Ectodermal cell (in vitro differentiated cells): ENCODE data around the gene STRN. TPM values are rescaled to one million over a fixed set of nuclear protein-coding genes. Genes with fewer than 3 reads are reported as not detected.
A peak's percentile ranks its signal among the peaks of the same experiment; 100 is the strongest.
"Not testable (repeated sequence)": the region's sequence is repeated elsewhere in the genome, so short reads cannot be mapped to it uniquely, and the experiment has no call there.

Source experiments
- H3K27ac ChIP-seq: 2 replicates; pipeline ENCODE4 v1.7.0; 2013; ENCODE audit warnings: mild to moderate bottlenecking, low read depth, low read length; ENCODE audit not compliant: insufficient read depth, poor library complexity, severe bottlenecking
- H3K27me3 ChIP-seq: 2 replicates; pipeline ENCODE4 v1.7.0; 2013; ENCODE audit warnings: mild to moderate bottlenecking, low read length; ENCODE audit not compliant: insufficient read depth, control insufficient read depth, poor library complexity, severe bottlenecking
- H3K36me3 ChIP-seq: one replicate; pipeline ENCODE4 v1.7.0; 2013; ENCODE audit warnings: low read length; ENCODE audit not compliant: control insufficient read depth, insufficient read depth
- H3K4me1 ChIP-seq: one replicate; pipeline ENCODE4 v1.7.0; 2013; ENCODE audit warnings: low read length; ENCODE audit not compliant: control insufficient read depth, insufficient read depth
- H3K4me3 ChIP-seq: 2 replicates; pipeline ENCODE4 v1.7.0; 2013; ENCODE audit warnings: low read depth, low read length, control low read depth; ENCODE audit not compliant: insufficient read depth
- H3K9me3 ChIP-seq: 2 replicates; pipeline ENCODE4 v1.7.0; 2013; ENCODE audit warnings: mild to moderate bottlenecking, low read length, moderate library complexity; ENCODE audit not compliant: control insufficient read depth
- WGBS, 2 experiments: methylation state at CpG; one replicate each; pipeline ENCODE4 v1.1.7; 2013; ENCODE audit warnings: missing lambda C conversion rate in 2 of 2; 5-methylcytosine and 5-hydroxymethylcytosine counted together
- polyA plus RNA-seq, 4 experiments: library from polyadenylated mRNA; stranded (reverse); fragments of 50-300 nt; gene quantifications; one replicate each; pipeline ENCODE4 v1.2.3, GENCODE V29; 2013

STRN gene
- polyA plus RNA-seq (2013, experiment 1 of 4) = 16.7 TPM
- polyA plus RNA-seq (2013, experiment 2 of 4) = 18.7 TPM
- 11.9 TPM for polyA plus RNA-seq (2013, experiment 3 of 4)
- polyA plus RNA-seq (2013, experiment 4 of 4) = 13.6 TPM

- no peaks in the 10 kb centered on the region for H3K9me3 ChIP-seq
- H3K36me3 ChIP-seq = no peaks in the 10 kb centered on the region
- H3K27ac ChIP-seq = peak within 1 kb of the TSS; percentile 92
- peak within 1 kb of the TSS; percentile 86 for H3K4me3 ChIP-seq
- H3K4me1 ChIP-seq = no peaks in the 10 kb centered on the region
- WGBS, 2 experiments = 0% methylated on average over 91 of the region's 91 CpGs
- H3K27me3 ChIP-seq = peaks cover 14% of the 10 kb centered on the region
Measured at GRCh38 chr2:36966370-36967235, at the start of gene STRN. Gene STRN (minus strand): TSS chr2:36966536. CDS start chr2:36966463, 73 bp downstream.

GRCh38 chr2:37013315-37013641 lies 46.9 kb upstream of the STRN start:
- H3K36me3 ChIP-seq = no peaks in the 10 kb centered on the region
- no peak overlapping the region for H3K27ac ChIP-seq
- no peak overlapping the region for H3K4me3 ChIP-seq
- no peaks in the 10 kb centered on the region for H3K9me3 ChIP-seq
- 91 to 98% methylated on average over 4 of the region's 4 CpGs for WGBS, 2 experiments
- H3K27me3 ChIP-seq = no peaks in the 10 kb centered on the region
- H3K4me1 ChIP-seq = no peaks in the 10 kb centered on the region

GRCh38 chr2:37011130-37011529 lies 44.8 kb upstream of the STRN start:
- WGBS, 2 experiments = 88 to 92% methylated on average over 3 of the region's 5 CpGs
- Histone ChIP-seq H3K27ac (no peak overlapping the region), H3K27me3 (no peaks in the 10 kb centered on the region), H3K4me3 (no peak overlapping the region), H3K4me1 (no peaks in the 10 kb centered on the region), H3K36me3 (no peaks in the 10 kb centered on the region), H3K9me3 (no peaks in the 10 kb centered on the region)

DNA sequence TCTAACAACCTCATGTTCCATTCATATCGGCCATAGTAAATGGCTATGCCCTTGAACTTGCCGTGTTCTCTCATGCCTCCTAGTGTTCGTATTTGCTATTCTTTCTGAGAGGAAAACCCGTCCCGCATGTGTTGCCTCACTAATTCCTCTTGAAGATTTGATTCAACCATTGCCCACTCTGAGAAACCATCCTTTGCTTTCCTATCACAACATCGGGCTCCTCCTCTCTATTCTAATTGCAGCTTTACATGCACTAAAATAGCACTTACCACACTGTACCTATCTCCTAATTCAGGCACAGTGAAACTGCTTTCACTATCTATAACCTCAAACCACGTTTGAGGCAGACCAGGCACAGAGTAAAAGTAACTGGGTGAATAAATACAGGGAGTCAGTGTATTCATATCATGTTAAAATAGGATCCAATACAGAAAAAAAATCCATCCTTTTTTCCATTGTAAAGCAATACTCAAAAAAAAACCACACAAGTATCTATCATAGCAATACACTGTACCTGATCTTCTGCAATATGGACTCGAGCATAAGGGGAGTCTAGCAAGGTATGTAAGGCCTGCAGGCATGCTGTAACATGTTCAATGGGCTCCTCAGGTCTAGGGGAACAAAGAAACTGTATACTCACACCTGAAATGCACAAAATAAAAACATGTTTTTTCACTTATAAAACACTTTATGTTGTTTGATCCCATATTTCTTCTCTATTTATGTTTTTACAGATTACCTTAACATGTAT lies 39.0 kb upstream of the STRN start:
- WGBS, 2 experiments = 85 to 86% methylated on average over 7 to 8 of the region's 8 CpGs
- no peaks in the 10 kb centered on the region for H3K27me3 ChIP-seq
- H3K36me3 ChIP-seq = no peaks in the 10 kb centered on the region
- no peak overlapping the region for H3K27ac ChIP-seq
- no peak overlapping the region for H3K4me3 ChIP-seq
- H3K9me3 ChIP-seq = no peaks in the 10 kb centered on the region
- H3K4me1 ChIP-seq = no peaks in the 10 kb centered on the region

DNA sequence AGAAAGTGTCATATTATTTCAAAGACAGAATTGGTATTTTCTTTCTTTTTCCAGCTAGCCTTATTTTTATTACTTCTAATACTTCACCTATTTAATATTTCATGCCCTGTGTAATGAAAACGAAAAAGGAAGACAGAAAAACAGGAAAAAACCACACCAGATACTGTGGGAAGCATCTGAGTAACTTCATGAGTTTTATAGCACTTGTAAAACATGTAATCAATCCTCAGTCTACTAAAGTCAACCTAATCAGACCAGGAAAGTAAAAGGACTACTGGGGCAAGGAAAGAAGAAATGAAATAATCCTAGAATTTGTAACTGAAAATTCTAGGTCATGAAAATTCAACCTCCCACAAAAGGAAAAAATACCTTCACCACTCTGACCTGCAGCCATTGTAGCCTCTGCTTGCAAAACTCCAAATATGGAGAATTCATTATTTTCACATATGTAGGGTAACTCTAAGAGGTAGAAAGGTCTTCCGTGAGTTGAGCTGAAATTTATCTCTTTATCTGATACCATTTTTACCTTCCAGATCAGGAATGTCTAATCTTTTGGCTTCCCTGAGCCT lies 34.7 kb upstream of the STRN start:
- Histone ChIP-seq H3K4me3 (no peak overlapping the region), H3K36me3 (no peaks in the 10 kb centered on the region), H3K27ac (no peak overlapping the region), H3K4me1 (no peaks in the 10 kb centered on the region), H3K9me3 (no peaks in the 10 kb centered on the region), H3K27me3 (no peaks in the 10 kb centered on the region)
- 93 to 100% methylated on average over 2 of the region's 2 CpGs for WGBS, 2 experiments

- H3K36me3 ChIP-seq = no peaks in the 10 kb centered on the region
- no peaks in the 10 kb centered on the region for H3K9me3 ChIP-seq
- WGBS, 2 experiments = 93 to 94% methylated on average over 6 of the region's 6 CpGs
- H3K27me3 ChIP-seq = no peaks in the 10 kb centered on the region
- no peaks in the 10 kb centered on the region for H3K4me1 ChIP-seq
- no peak overlapping the region for H3K27ac ChIP-seq
- H3K4me3 ChIP-seq = no peak overlapping the region
Measured at GRCh38 chr2:37000318-37000717, 34.0 kb upstream of the STRN start.

DNA sequence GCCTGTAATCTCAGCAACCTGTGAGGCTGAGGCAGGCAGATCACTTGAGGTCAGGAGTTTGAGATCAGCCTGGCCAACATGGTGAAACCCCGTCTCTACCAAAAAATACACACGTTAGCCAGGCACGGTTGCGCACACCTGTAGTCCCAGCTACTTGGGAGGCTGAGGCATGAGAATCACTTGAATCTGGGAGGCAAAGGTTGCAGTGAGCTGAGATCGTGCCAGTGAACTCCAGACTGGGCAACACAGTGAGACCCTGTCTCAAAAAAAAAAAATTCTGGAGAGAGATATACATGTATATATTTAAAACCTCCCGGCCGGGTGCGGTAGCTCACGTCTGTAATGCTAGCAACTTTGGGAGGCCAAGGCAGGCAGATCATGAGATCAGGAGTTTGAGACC lies 33.1 kb upstream of the STRN start:
- not testable (repeated sequence) for H3K4me3 ChIP-seq, H3K36me3 ChIP-seq, H3K27ac ChIP-seq, H3K27me3 ChIP-seq, H3K4me1 ChIP-seq, H3K9me3 ChIP-seq
- 89 to 94% methylated on average over 9 of the region's 9 CpGs for WGBS, 2 experiments

DNA sequence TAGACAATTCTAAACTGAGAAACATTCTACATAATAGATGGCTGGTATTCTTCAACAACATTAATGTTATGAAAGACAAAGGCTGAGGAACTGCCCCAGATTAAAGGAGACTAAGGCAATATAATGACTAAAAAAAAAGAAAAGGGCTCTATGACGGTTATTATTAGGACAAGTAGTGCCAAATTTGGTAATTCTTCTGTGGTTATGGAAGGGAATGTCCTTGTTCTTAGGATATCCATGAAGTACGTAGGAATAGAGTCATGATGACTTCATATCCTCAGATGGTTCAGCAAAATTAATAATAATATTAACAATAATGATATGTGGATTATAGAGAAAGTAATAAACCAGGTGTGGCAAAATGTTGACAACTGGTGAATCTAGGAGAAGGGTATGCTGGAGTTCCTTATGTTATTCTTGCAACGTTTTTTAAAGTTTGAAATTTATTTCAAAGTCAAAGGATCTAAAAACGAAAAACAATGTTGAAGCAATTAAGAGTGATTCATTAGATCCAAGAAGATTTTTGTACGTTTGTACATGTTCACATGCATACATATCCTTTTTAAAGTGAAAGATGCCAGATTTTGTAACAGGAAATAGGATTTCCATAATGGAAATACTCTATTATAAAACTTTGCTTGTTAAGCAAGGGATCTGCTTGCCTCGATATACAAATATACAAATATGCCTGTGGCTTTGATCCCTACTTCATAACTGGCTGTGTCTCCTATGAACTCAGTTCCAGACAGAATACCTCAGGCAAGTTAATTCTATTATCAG lies 27.7 kb upstream of the STRN start:
- Histone ChIP-seq H3K9me3 (no peaks in the 10 kb centered on the region), H3K27me3 (no peaks in the 10 kb centered on the region), H3K27ac (no peak overlapping the region), H3K4me3 (no peak overlapping the region), H3K4me1 (no peaks in the 10 kb centered on the region), H3K36me3 (no peaks in the 10 kb centered on the region)
- 92 to 94% methylated on average over 6 of the region's 6 CpGs for WGBS, 2 experiments

DNA sequence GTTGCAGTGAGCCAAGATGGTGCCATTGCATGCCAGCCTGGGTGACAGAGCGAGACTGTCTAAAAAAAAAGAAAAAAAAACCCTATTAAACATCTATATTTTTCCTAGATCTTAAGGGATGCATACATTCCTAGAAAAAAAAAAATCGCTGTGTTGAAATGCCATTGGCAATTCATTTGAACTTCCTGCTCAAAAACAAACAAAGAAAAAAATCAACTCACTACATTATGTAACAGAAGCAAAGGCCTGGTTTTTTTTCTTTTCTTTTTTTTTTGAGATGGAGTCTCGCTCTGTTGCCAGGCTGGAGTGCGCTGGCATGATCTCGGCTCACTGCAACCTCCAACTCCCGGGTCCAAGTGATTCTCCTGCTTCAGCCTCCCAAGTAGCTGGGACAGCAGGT lies 21.7 kb upstream of the STRN start:
- WGBS, 2 experiments = 93% methylated on average over 6 of the region's 6 CpGs
- Histone ChIP-seq H3K36me3 (no peaks in the 10 kb centered on the region), H3K9me3 (no peaks in the 10 kb centered on the region), H3K27me3 (no peaks in the 10 kb centered on the region), H3K4me1 (no peaks in the 10 kb centered on the region), H3K27ac (no peak overlapping the region), H3K4me3 (no peak overlapping the region)
